Measurements from ENCODE around the gene SKA1. TPM values are rescaled to one million over a fixed set of nuclear protein-coding genes. Genes with fewer than 3 reads are reported as not detected.
A peak's percentile ranks its signal among the peaks of the same experiment; 100 is the strongest.

Gene SKA1
- total RNA-seq, 2 donors from 2014 or later = 0.52 TPM; not detected in 1

DNA sequence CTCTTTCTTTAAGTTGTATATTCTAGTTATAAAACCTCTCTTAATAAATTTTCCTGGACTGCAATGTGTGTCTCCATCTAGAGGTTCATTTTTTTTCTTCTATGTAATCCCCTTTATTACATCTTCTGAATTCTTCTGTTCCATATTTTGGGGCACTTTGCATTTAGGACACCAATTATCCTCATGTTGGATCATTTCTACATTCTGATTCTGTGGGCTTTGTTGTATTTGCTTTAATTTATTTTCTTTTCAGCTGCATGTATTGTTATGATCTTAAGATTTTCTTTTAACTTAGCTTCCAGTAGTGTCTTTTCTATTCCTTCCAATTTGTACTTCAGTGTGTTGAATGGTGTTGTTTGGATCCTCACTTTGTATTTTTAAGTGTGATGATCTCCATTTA lies 5.2 kb upstream of the SKA1 start:
- Histone ChIP-seq H3K27me3 (no peaks in the 10 kb centered on the region), H3K27ac (no peak overlapping the region), H3K4me1 (peaks cover 16% of the 10 kb centered on the region), H3K9me3 (no peaks in the 10 kb centered on the region), H3K4me3 (no peak overlapping the region), H3K36me3 (replicated peaks in 1 of 2; ENCODE audit: insufficient read depth in 1 of 2, low read depth in 2 of 2) (no peaks in the 10 kb centered on the region)
- intact Hi-C loops (cut with DNase I) = no loop called here
- DNase-seq (no peak), ATAC-seq (no peak)
- TF ChIP-seq POLR2A (IDR thresholded peaks at IDR 0.05) = no peak
- TF ChIP-seq, protein P1, sequence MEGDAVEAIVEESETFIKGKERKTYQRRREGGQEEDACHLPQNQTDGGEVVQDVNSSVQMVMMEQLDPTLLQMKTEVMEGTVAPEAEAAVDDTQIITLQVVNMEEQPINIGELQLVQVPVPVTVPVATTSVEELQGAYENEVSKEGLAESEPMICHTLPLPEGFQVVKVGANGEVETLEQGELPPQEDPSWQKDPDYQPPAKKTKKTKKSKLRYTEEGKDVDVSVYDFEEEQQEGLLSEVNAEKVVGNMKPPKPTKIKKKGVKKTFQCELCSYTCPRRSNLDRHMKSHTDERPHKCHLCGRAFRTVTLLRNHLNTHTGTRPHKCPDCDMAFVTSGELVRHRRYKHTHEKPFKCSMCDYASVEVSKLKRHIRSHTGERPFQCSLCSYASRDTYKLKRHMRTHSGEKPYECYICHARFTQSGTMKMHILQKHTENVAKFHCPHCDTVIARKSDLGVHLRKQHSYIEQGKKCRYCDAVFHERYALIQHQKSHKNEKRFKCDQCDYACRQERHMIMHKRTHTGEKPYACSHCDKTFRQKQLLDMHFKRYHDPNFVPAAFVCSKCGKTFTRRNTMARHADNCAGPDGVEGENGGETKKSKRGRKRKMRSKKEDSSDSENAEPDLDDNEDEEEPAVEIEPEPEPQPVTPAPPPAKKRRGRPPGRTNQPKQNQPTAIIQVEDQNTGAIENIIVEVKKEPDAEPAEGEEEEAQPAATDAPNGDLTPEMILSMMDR (IDR thresholded peaks at IDR 0.05) = no peak

DNA sequence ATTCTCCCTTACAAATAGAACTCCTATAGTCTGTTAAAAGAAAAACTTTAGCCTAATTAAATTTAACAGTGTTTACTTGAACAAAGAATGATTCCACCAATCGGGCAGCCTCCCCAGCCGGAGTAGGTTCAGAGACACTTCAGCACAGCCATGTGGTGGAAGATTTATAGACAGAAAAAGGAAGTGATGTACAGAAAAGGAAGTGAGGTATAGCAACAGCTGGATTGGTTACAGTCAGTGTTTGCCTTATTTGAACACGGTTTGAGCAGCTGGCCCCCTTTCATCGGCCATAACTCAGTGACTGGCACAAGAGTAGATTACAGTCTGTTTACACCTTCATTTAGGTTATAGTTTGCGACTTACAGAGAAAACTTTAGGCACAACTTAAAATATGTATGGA lies 2.1 kb upstream of the SKA1 start:
- ATAC-seq = no peak
- Histone ChIP-seq H3K27me3 (no peaks in the 10 kb centered on the region), H3K9me3 (no peaks in the 10 kb centered on the region), H3K36me3 (replicated peaks in 1 of 2; ENCODE audit: insufficient read depth in 1 of 2, low read depth in 2 of 2) (no peaks in the 10 kb centered on the region), H3K4me1 (peaks cover 23% of the 10 kb centered on the region), H3K4me3 (no peak overlapping the region), H3K27ac (no peak overlapping the region)
- 76 to 80% methylated on average over 5 of the region's 5 CpGs for WGBS, 2 donors
- DNase-seq = no peak
- no peak for TF ChIP-seq POLR2A (IDR thresholded peaks at IDR 0.05)
- TF ChIP-seq, protein P1 (IDR thresholded peaks at IDR 0.05) = no peak
- intact Hi-C loops (cut with DNase I) = no loop called here

DNA sequence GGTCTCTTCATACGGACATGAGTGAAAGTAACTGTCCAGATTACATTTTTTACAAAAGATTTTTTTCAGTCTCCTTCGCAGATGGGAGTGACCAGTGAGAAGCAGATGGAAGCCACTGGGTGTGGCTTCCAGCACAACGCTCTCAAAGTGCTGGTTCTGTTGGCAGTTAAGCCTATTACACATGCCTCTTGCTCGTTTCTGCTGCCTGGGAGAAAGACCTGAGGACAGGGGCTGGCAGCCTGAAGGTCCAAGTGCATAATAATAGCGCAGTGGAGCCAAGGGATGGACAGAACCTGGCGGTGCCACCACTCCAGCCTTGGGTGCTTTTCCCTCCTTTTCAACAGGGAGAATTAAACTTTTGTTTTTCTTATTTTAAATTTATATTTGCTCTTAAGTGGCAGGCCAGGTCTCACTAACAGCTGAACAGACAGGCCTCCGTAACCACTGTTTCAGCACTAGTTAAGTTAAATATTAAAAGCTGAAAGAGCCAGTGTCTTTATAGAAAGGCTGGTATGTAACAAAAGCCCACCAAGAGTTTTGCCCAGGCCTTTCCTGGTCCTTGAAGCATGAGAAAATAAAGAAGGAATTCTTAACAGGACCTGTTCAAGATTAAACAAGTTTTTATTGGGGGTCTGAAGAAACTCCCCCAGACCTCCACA lies 1.2 kb upstream of the SKA1 start:
- Histone ChIP-seq H3K9me3 (no peaks in the 10 kb centered on the region), H3K4me3 (no peak overlapping the region), H3K4me1 (peaks cover 23% of the 10 kb centered on the region), H3K27me3 (no peaks in the 10 kb centered on the region), H3K27ac (peak overlapping the region; percentile 76 to 95 (median 90)), H3K36me3 (replicated peaks in 1 of 2; ENCODE audit: insufficient read depth in 1 of 2, low read depth in 2 of 2) (no peaks in the 10 kb centered on the region)
- DNase-seq = peak in 3 of 4 donors; percentile 9 to 32 (median 26)
- WGBS, 2 donors = 41 to 52% methylated on average over 7 of the region's 7 CpGs
- no peak for TF ChIP-seq POLR2A (IDR thresholded peaks at IDR 0.05)
- TF ChIP-seq, protein P1 (IDR thresholded peaks at IDR 0.05) = no peak
- ATAC-seq = no peak
- intact Hi-C loops (cut with DNase I) = no loop called here

DNA sequence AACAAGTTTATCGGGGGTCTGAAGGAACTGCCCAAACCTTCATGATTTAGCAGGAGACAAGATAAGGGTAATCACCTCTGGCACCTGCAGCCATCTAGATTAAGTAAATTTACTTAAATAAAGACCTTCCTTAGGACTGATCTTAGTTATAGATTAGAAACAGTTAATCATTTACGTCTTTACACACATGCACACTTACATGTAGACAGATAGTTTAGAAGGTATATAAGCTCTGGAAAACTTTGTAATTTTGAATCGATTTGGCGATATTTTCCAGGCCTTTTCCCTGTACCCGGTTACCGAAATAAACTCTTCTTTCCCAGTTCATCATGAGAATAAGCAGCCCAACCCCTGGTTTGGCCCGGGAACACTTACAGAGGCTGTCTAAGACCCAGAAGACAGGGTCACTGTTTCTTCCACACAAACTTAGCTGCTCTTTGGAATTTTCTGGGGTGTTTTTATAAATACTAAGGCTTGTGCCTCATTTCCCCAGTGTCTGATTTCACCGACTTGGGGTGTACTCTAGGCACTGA lies 560 bp upstream of the SKA1 start:
- WGBS, 2 donors = 19 to 22% methylated on average over 8 of the region's 8 CpGs
- ATAC-seq (peak; percentile 4), DNase-seq (no peak)
- H3K27ac ChIP-seq = peak overlapping the region; percentile 76 to 95 (median 90)
- H3K27me3 ChIP-seq = no peaks in the 10 kb centered on the region
- H3K36me3 ChIP-seq (replicated peaks in 1 of 2; ENCODE audit: insufficient read depth in 1 of 2, low read depth in 2 of 2) = no peaks in the 10 kb centered on the region
- H3K4me3 ChIP-seq = no peak overlapping the region
- intact Hi-C loops (cut with DNase I) = no loop called here
- TF ChIP-seq, protein P1 (IDR thresholded peaks at IDR 0.05) = no peak
- TF ChIP-seq POLR2A (IDR thresholded peaks at IDR 0.05) = no peak
- peaks cover 23% of the 10 kb centered on the region for H3K4me1 ChIP-seq
- H3K9me3 ChIP-seq = no peaks in the 10 kb centered on the region

Measured in body of pancreas (tissue), 4 donors.